RWPE1 (cell line): ENCODE data around the gene LRP1B.

Experiments used
- CTCF ChIA-PET: fragments of 350-600 bp; sonication (Branson Sonifier 250); formaldehyde crosslinking; extraction: SDS; loops from one replicate; lab custom pipeline; 2021; lab: Yijun Ruan, JAX
- POLR2A ChIA-PET: fragments of 400-600 bp; formaldehyde crosslinking; extraction: SDS; loops from one replicate; lab custom pipeline; 2020; ENCODE audit warnings: antibody characterized with exemption; ENCODE audit not compliant: low non-redundant PET; lab: Yijun Ruan, JAX
- DNase-seq: peaks from one replicate; pipeline ENCODE4 v3.0.0; 2012; ENCODE audit warnings: low spot score
- H3K27ac ChIP-seq: fragments of 450-650 bp; 2 replicates; pipeline ENCODE4 v1.5.1; 2017
- CTCF ChIP-seq: fragments of 450-650 bp; conservative IDR thresholded peaks from 2 replicates; pipeline ENCODE4 v1.5.1; 2017; ENCODE audit warnings: low read depth, mild to moderate bottlenecking

Gene LRP1B

GRCh38 chr2:142058149-142058548 is 72.7 kb downstream of the LRP1B start:
- POLR2A ChIA-PET = no interaction called here
- no peak for DNase-seq
- CTCF ChIA-PET = interaction anchor here (0.6 kb wide), 1 partner anchor 31 kb away, joined by 3 read pairs; no protein-coding TSS in a partner anchor
- no peak overlapping the region for H3K27ac ChIP-seq
- no peak for TF ChIP-seq CTCF

- DNase-seq = no peak
- POLR2A ChIA-PET = no interaction called here
- TF ChIP-seq CTCF = no peak
- no peak overlapping the region for H3K27ac ChIP-seq
- CTCF ChIA-PET = no interaction called here
These were observed 74.0 kb downstream of the LRP1B start for GRCh38 chr2:142056784-142057183.

GRCh38 chr2:142052220-142052863 is 78.5 kb downstream of the LRP1B start:
- CTCF ChIA-PET = interaction anchor here (0.6 kb wide), 1 partner anchor 10 kb away, joined by 4 read pairs; no protein-coding TSS in a partner anchor
- H3K27ac ChIP-seq = no peak overlapping the region
- no peak for TF ChIP-seq CTCF
- POLR2A ChIA-PET = no interaction called here
- DNase-seq = peak; percentile 10

- TF ChIP-seq CTCF = no peak
- ChIA-PET CTCF (no interaction called here), POLR2A (no interaction called here)
- H3K27ac ChIP-seq = no peak overlapping the region
- no peak for DNase-seq
These were observed 82.2 kb downstream of the LRP1B start for GRCh38 chr2:142048581-142048980.

- no peak for TF ChIP-seq CTCF
- H3K27ac ChIP-seq = no peak overlapping the region
- ChIA-PET POLR2A (no interaction called here), CTCF (no interaction called here)
- no peak for DNase-seq
These were observed 85.2 kb downstream of the LRP1B start for GRCh38 chr2:142045641-142046040.

- ChIA-PET POLR2A (no interaction called here), CTCF (interaction anchor here (0.7 kb wide), 1 partner anchor 782 kb away, joined by 3 read pairs; no protein-coding TSS in a partner anchor)
- TF ChIP-seq CTCF = no peak
- no peak overlapping the region for H3K27ac ChIP-seq
- no peak for DNase-seq
These were observed 86.6 kb downstream of the LRP1B start for GRCh38 chr2:142044197-142044596.
